UCSD-AML1 (cell line): Measurements from ENCODE around the gene PSG11.
"Not testable (repeated sequence)": the region's sequence is repeated elsewhere in the genome, so short reads cannot be mapped to it uniquely, and the experiment has no call there.

ENCODE experiments used
- DNase-seq: peaks from one replicate; lab custom pipeline; 2025; ENCODE audit not compliant: unreplicated experiment; lab: John Stamatoyannopoulos, UW

Gene PSG11

GRCh38 chr19:42989851-42990250 lies 36.4 kb downstream of the PSG11 start:
- DNase-seq: no peak

DNA sequence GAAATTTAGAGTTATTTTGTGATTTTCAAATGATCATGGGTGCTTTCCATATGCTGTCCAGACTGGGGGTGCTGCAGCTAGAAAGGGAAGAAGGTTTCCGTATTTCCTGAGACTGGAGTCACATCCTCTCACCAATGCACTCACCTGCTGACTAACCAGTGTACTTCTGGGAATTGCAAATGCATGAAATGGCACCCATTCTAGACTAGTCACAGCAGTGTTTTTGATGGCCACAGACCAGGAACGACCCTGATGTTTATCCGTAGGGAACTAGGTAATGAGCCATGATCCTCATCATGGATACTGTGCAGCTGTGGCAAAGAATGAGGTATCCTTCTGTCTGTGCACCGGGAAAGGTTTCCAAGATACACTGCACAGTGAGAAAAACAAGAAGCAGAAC lies 37.1 kb downstream of the PSG11 start:
- DNase-seq: not testable (repeated sequence)

DNA sequence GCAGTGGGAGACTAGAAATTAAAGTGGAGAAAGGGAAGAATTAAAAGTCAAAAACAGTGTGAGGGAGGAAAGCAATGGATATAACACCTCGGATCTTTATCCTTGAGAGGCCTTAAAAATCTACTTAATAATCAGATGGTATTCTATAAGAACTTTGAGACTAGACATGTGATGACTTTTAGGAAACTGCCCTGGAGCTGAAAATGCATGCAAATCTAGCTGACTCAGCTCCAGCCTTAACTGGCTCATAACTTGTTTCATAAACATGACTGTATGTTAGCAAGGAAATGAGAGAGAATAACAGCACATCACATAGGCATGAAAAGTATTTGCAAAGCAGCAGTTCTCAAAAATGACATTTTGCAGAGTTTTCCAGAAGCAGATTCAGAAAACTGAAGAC lies 38.1 kb downstream of the PSG11 start:
- DNase-seq: not testable (repeated sequence)

- no peak for DNase-seq
These were observed 40.7 kb downstream of the PSG11 start for GRCh38 chr19:42985588-42985987.

GRCh38 chr19:42982111-42982510 lies 44.2 kb downstream of the PSG11 start:
- not testable (repeated sequence) for DNase-seq

DNA sequence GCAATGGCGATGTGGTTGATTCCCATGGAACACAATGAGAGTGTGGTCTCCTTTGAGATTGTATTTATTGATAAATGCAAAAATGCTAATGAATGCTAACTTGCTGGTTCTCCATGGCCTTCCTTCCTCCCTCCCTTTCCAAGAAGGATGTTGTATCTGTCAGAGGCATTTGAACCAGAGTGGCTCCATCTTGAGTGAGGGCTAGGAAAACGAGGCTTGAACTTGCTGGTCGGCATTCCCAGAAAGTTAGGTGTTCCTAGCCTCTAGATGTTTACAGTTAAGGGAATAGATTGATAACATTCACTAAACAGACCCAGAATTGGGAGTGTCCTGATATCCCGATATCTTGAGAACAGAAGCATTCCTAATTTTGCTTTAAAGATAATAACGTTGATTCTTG lies 54.8 kb downstream of the PSG11 start:
- DNase-seq: not testable (repeated sequence)

GRCh38 chr19:42965176-42965575 lies 61.1 kb downstream of the PSG11 start:
- no peak for DNase-seq

- DNase-seq: no peak
These were observed 65.2 kb downstream of the PSG11 start for GRCh38 chr19:42961119-42961518.
